ENCODE results near the gene AOPEP.
"Not testable (repeated sequence)": the region's sequence is repeated elsewhere in the genome, so short reads cannot be mapped to it uniquely, and the experiment has no call there.

The AOPEP gene

DNA sequence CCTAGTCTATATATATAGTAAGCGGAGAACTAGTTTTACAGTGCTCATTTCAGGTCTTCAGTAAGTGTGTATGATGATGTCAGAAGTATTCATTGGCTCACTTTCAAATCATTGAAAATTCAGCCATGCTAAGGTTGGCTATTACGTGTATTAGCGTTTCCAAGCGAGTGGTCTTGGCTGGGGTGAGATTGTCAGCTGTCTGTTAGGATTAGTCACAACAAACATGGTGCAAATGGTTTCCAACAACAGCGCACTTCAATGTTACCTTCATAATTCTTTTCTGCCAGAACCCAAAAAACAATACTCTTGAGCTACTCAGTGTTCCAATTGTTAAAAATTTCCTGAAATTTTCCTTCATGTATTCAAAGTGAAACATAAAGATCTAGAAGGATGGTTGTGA, 283.0 kb downstream of the AOPEP start:
- no peak for DNase-seq (ENCODE audit: low read depth in 2 of 2, low spot score in 1 of 2)

DNA sequence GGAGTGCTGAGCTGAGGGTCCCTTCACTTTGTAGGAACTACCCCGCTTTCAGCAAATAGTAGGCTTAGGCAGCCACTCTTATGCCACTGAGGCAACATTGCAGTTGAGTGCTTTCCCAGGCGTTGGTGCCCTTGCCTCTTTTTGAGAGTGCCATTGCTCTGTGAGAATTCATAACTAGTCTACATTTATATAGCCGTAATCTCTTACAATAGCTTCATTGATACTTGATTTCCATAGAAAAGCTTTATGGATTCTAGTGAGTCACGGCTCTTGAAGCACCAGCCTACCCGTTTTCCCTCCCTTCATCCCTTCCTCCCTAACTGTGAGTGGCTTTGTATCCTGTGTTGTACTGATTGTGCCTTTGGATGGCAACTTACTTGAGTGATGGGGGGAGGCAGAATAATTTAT, 283.9 kb downstream of the AOPEP start:
- DNase-seq (ENCODE audit: low read depth in 2 of 2, low spot score in 1 of 2) = no peak

DNA sequence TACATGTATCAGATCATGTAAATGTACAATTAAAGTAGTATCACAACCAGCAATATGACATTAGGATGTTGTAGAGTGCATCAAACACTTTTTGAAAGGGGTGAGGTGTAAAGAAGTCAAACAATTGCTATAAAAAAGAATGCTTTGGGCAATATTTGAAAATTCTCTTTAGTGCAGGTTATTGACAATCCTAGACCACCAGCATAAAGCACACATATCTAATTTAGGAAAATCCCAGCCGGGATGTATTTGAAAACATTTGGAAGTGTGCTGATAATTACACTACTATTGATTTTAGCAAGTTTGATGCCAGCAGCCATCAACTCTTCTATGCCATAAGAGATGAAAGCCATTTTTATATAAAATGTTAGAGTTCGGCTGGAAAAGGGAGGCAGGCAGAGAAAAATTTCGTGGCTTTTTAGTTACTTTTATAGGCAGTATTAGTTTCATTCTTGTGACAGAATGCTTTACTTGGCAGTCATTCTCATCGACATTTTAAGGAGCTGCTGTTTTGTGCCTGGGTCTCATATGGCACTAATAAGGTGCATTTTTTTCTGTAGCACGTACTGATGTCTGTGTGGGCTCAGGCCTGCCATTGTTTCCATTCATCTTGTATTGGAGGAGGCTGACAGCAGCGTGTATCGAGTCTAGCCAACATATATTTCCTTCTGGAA, 285.7 kb downstream of the AOPEP start:
- DNase-seq (ENCODE audit: low read depth in 2 of 2, low spot score in 1 of 2) = no peak

DNA sequence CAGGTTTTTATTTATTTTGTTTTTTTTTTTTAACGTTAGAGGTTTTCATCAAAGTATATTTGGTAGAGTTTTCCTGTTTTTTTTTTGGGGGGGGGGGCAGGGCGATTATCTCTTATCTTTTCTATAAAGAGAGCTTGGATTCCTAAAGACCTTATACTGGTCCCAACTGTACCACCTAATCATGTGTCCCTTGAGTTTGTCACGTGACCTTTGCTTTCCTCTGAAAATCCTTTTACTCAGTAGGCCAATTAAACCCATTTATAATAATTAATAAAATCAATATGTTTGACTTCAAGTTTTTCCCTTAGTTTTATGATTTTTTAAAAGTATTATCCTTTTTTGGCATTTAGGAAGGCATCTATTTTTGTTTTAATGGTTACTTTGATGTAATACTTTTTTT, 286.4 kb downstream of the AOPEP start:
- no peak for DNase-seq (ENCODE audit: low read depth in 2 of 2, low spot score in 1 of 2)

DNA sequence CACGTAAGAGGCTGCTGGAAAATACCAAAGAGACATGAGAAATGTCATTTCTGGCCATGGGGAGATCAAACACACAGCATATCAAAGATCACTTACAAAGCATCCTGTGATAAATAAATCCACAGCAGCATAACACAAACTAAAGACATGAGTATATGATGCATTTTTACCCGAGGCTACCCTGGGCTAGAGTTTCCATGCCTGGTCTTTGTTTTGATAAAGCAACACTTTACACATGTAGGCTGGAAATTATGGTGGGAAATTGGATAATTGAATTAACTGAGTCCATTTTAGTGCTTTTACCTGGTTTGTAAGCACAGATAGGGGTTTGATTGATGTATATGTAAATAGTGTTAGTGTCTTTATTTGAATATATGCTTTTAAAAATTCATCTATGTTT, 288.4 kb downstream of the AOPEP start:
- no peak for DNase-seq (ENCODE audit: low read depth in 2 of 2, low spot score in 1 of 2)

DNA sequence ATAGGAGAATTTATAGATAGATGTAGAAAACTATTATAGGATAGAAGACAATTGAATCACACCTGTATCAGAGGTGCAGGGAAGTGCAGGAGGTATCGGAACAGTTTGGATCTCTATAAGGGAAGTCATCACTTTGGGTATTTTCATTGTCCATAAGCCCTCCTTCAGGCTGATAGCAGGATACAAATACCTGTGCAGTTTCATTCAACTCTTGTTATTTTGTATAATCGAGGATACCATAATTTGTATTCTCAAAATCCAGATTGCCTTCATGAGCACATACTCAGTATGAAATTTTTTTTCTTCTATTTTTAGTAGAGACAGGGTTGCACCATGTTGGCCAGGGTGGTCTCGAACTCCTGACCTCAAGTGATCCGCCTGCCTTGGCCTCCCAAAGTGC, 289.1 kb downstream of the AOPEP start:
- no peak for DNase-seq (ENCODE audit: low read depth in 2 of 2, low spot score in 1 of 2)

DNA sequence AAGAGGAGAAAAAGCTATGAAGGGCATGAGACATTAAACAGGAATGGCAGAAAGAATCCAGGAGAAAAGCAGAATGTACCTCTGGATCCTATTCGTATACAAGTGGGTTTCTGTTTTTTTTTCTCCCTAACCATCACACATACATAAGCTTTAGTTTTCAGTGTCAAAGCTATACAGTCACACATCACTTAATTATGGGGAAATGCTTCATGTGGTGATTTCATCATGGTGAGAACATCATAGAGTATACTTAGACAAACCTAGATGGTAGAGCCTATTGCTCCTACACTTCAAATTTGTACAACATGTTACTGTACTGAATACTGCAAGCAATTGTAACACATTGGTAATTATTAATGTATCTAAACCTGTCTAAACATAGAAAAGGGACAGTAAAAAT, 290.6 kb downstream of the AOPEP start:
- no peak for DNase-seq (ENCODE audit: low read depth in 2 of 2, low spot score in 1 of 2)

DNA sequence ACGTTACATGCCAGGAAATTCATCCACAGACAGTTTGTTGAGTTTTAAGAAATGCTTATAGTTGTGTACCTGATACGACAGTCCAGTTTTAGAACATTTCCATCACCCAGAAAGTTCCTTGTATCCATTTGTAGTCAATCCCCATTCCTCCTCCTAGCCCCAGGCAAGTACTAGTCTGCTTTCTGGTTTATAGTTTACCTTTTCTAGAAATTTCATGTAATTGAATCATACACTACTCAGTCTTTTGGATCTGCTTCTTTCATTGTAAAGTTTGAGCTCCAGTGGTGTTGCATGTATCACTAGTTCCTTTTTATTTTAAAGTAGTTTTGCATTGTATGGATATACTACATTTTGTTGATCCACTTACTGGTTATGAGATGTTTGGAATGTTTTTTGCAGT, 291.2 kb downstream of the AOPEP start:
- DNase-seq (ENCODE audit: low read depth in 2 of 2, low spot score in 1 of 2) = no peak

DNA sequence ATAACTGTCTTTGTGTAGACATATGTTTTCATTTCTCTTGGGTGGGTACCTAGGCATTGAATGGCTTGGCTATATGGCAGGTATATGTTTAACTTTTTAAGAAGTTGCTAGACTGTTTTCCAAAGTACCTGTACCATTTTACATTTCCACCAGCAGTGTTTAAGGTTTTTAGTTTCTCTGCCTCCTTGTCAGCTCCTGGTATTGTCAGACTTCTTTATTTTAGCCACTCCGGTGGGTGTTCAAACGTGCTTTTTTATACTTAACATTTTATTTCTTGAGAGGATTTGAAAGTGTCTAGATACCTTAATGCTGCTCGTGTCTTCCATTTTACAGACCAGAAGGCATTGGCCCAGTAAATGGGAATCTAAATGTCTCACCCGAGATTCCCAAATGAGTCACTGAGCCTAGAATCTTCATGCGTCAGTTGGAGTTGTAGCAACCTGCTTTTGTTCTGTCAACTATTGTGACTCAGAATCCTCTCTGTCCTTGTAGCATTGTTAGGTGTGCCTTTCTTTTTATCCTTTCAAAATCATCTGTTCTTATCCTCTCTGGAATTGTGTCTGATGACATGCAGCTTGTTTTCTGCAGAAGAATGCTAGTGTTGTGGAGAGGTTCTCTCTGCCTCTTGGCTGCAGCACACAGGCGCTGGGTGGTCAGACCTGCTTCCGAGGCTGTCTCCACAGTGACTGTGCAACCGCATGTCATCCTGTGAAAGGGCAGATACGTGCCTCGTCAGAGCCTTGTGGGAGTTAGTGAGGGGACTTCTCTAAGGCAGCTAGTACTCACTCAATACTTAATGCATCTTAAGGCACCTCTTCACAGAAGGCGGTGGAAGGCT, 291.8 kb downstream of the AOPEP start:
- no peak for DNase-seq (ENCODE audit: low read depth in 2 of 2, low spot score in 1 of 2)

DNA sequence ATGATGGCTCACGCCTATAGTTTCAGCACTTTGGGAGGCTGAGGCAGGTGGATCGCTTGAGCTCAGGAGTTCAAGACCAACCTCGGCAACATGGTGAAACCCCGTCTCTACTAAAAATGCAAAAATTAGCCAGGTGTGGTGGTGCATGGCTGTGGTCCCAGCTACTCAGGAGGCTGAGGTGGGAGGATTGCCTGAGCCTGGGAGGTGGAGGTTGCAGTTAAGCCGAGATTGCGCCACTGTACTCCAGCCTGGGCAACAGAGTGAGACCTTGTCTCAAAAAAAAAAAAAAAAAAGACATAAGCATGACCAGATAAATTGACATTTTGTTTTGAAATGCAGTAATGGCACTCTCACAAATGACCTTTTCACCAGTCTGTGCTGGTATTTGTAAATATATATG, 294.1 kb downstream of the AOPEP start:
- not testable (repeated sequence) for DNase-seq (ENCODE audit: low read depth in 2 of 2, low spot score in 1 of 2)

DNA sequence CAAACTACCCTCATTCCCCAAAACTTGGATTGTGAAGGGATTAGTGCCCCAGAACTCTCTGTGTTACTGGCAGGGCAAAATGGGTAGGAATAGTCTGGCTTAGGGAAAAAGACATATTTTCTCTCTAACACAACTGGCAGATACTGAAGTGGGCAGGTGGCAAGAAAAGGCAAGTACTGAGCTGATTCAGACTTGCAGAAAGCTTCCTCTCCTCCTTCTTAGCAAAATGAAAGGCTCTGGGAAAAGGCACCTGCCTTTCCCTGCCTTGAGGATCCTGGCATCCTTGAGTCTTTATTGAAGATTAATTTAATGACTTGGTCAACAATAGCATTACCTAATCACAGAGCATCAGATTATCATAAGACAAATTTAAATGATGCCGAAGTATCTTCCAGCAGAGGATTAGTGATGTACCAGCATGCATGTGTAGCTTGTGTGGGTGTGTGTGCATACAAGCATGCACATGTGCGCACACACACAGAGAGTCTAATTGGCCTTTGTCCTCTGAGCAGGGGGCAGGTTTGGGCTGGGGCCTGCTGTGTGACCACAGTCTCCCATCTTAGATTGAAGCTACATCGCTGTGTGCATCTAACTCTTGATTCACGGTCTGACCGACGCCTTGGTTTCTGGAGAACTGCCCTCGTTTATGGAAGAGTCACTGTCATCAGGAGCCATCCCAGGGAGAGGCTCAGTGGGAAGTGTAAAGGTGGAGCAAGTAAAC, 294.8 kb downstream of the AOPEP start:
- DNase-seq (ENCODE audit: low read depth in 2 of 2, low spot score in 1 of 2) = no peak

DNA sequence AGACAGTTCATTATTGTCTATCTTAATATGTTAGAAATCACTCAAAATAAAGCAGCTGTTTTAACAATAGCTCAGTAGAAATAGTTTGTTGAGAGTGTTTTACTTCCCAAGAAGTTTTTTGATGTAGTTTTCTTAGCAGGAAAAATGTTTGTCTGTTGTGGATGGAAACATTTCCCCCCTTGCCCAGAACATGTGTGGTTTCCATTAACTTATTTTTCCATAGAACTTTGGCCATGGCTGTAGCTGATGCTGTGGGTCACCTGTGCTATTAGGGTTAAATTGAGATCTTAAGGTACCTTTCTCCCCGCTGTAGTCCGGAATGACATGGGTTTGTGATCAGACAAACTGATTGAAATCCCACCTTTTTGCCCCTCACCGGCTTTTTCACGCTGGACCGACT, 296.2 kb downstream of the AOPEP start:
- no peak for DNase-seq (ENCODE audit: low read depth in 2 of 2, low spot score in 1 of 2)

DNA sequence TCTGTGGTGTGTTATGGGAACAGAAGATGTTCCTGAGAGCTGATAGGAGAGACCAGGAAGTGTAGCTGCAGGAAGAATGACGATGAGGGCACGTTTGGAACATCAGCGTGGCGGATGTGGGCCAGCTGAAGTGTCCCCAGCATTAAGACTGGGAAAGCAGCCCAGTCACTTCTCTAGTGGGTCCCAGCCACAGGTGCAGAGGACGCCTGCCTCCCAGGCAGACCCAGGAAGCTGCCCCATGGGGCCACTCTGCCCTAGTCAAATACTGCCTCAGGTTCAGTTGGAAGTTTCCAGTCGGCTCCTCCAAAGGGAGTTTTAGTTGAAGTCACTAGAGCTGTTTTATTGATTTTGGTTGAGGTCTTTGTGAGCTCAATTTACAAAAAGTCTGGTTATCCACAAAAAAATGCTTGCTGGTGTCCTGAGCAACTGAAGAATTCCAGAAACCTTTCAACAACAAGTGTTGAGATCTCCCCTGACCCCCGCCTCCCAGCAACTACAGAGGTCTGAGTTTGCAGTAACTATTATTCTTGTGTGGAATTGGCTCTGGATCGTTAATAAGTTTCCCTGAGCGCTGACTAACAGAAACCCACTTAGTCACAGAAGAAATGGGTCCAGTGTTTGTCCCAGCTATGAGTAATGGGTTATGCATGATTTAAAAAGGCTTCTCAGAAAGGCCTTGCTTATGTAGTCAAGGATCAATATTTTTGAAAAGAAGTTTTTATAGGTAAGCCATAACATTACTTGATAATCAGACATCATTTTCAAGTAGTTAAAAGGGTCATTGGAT, 296.9 kb downstream of the AOPEP start:
- DNase-seq (ENCODE audit: low read depth in 2 of 2, low spot score in 1 of 2) = no peak

DNA sequence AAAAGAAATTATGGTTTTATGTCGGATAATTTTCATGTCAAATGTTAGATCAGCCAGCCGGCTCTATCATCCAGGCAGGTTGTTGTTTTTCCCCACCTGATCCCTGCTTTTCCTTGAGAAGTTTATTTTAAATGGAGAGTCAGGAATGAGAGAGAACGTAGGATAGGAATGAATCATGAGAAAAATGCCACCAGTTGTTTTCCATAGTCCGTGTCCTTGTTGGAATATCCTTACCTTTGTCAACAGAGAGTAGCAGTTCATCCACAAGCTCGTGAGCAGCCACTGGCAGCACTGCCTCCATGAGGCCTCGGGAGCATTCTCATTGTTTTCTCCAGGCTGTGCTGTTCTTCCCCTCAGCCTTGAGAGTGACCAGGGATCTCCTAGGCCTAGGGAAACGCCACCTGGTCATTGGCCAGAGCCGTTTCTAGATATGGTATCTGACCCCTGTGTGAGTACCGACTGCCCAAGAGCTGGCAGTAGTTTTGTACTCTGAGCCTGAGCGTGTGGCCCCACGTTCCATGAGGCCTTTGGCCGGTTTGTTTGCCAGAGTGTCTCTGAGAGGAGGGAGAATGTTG, 297.7 kb downstream of the AOPEP start:
- DNase-seq (ENCODE audit: low read depth in 2 of 2, low spot score in 1 of 2) = no peak

DNA sequence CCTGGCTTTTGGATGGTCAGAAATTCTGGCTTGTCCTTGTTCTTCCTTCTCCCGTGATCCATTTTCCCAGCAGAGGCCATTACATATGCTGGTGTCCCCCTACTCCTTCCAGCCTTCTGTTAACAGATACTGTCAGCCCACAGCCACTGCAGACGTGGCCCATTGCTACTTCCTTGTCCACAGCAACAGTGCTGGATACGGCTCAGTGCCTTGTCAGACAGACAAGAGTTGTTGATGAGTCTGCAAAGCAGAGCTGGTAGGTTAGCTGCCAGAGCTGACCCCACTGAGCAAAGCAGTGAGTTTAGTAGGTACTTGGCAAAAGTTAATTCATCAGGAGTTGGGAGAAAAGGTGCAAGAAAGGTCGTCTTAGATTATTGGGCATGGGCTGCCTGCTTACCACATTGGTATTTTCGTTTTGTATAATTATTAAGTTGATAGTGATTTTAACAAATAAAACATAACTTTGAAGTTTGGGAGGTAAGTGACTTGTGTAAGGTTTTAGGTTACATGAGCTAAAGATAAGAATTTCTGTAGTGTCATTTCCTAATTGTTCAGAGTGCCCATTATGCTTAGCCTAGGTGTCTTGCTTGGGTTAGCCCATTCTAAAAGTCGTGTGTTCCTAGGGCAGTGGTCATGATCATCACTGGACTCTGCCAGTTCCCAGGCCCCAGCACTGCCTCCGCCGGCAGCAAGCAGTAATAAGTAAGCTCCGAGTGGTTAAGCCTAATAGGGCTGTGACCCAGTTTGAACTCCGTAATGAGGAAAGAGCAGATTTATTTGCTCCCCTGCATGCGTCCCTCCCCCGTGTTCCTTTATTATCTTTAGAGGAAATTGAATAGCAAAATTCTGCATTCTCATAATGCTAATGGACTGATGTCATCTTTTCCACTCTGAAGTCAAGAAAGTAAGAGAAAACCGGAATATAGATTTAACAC, 299.0 kb downstream of the AOPEP start:
- DNase-seq (ENCODE audit: low read depth in 2 of 2, low spot score in 1 of 2) = no peak

DNA sequence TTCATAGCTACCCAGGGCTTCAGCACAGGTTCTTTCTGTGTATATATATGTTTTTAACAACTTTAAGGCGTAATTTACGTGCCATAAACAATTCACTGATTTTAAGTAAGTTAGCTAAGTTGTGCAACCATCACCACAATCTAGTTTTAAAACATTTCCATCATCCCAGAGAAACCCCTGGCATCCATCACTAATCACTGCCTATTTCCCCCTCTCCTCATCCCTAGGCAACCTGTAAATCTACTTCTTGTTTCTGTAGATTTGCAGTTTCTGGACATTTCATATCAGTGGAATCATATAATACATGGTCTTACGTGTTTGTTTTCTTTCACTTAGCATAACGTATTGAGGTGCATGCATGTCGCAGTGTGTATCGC, 299.6 kb downstream of the AOPEP start:
- no peak for DNase-seq (ENCODE audit: low read depth in 2 of 2, low spot score in 1 of 2)

DNA sequence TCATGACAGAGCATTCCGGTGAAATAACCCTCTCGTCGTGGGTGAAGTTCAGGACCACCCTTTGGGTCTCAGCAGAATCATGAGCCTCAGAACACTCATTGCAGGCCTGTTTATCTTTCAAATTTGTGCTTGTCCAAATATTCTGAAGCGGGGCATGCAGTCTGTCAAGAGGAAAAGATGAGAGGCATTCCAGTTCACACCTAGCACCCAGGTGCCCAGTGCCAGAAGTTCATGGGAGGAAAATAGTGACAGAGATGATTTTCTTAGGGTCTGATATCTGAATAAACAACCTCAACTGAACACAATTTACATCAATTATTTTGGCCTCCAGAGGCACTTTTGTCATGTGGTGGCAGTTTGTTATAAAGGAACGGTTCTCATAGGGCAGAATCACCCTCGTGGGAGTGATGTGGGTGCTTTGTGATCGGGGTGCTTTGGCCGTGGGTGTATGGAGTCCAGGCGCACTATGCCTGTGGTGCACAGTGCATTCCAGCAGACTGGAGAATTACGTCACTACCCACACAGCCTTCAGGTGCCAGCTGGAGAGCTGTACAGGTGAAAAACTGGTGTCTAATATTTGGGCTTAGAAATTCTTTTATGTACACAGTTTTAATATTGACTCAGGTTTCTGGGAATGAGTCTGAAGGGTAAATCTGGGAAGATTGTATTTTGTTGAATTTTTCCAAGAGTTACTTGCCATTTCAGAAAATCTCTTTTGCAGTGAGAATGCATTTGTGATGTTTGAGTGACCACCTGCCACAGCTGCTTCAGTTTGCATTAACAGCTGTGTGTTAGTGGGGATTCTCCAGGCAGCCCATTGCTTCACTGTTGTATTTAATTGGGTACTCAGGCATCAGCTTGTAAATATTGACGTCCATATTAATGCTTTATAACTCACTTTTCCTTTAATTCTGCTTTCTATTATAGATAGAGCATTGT, 301.7 kb downstream of the AOPEP start:
- DNase-seq (ENCODE audit: low read depth in 2 of 2, low spot score in 1 of 2) = no peak

DNA sequence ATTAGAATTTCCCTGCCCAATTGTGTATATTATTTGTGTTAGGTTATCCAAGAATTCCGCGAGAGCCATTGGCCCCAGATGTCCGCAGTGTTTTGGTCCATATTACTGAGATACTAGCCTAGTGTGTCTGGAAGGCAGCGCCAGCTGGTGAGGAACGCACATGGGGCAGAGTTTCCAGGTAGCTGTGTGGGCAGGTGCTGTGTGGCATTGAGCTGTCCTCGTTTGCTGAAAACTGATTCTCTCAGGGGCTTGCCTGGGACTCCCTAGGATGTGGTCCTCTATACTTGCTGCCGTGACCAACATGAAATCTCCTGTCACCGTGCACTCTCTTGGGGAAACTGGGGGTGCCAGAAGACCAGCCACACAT, 302.3 kb downstream of the AOPEP start:
- DNase-seq (ENCODE audit: low read depth in 2 of 2, low spot score in 1 of 2) = no peak

DNA sequence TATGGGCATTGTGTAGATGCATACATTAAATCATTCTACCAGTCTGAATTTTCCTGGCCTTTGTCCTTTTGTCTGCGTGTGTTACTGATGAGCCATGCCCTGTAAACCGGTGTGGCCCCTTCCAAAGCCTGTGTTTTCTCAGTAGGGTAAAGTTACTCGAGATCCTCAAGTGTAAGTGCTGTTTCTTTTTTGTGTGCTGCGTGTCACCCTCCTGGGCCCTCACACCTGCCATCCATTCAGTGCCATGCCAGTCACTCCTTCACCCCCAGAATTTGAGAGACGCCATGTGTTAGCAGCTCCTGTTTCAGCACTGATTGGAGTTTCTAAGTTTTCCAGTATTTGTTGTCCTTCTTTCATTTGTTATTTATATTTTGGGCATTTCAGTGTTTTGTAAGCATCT, 302.8 kb downstream of the AOPEP start:
- no peak for DNase-seq (ENCODE audit: low read depth in 2 of 2, low spot score in 1 of 2)
